Skeletal muscle satellite cell (primary cell): ENCODE measurements around the gene CD83.

Experiments used
- H3K27me3 ChIP-seq: 2 replicates; pipeline ENCODE4 v1.7.0; 2013; ENCODE audit warnings: low read length; ENCODE audit not compliant: control insufficient read depth, insufficient read depth
- H3K36me3 ChIP-seq: 2 replicates; pipeline ENCODE4 v1.7.0; 2013; ENCODE audit warnings: mild to moderate bottlenecking, control low read depth, low read length; ENCODE audit not compliant: insufficient read depth
- H3K4me1 ChIP-seq: 2 replicates; pipeline ENCODE4 v1.7.0; 2013; ENCODE audit warnings: low read length; ENCODE audit not compliant: control insufficient read depth, insufficient read depth
- H3K4me2 ChIP-seq: 2 replicates; pipeline ENCODE4 v1.7.0; 2013; ENCODE audit warnings: mild to moderate bottlenecking, low read length
- H3K4me3 ChIP-seq: 2 replicates; pipeline ENCODE4 v1.7.0; 2013; ENCODE audit warnings: low read length
- H3K9ac ChIP-seq: 2 replicates; pipeline ENCODE4 v1.7.0; 2013; ENCODE audit warnings: mild to moderate bottlenecking, low read depth, low read length, moderate library complexity
- H3K9me3 ChIP-seq: replicated peaks from 2 replicates; pipeline ENCODE4 v1.7.0; 2013; ENCODE audit warnings: mild to moderate bottlenecking, control low read depth, low read length

CD83 gene

DNA sequence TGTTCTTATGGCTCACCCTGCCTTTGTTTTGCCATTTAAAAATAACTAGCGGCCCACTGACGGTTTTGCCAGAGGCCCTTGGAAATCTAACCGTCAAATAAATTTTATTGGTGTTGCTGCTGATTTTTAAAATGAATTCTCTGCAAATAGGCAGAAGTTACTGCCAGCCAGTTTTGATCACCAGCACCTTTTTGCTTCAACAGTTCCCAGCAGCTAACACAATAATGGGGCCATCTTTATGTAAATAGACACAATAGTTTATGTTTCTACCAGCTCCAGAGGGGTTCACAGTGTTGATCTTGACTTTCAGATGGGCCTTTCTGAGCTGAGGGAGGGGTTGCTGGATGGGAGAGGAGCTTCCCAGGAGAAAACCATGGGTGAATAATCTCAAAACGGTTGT is 11.2 kb downstream of the CD83 start:
- Histone ChIP-seq H3K9me3 (no peaks in the 10 kb centered on the region), H3K36me3 (no peaks in the 10 kb centered on the region), H3K4me3 (no peak overlapping the region), H3K4me2 (no peak overlapping the region), H3K9ac (no peak overlapping the region), H3K27me3 (peaks cover 3% of the 10 kb centered on the region), H3K4me1 (no peaks in the 10 kb centered on the region)

GRCh38 chr6:14129575-14129974 is 12.0 kb downstream of the CD83 start:
- Histone ChIP-seq H3K9ac (no peak overlapping the region), H3K4me3 (no peak overlapping the region), H3K4me1 (no peaks in the 10 kb centered on the region), H3K4me2 (no peak overlapping the region), H3K36me3 (no peaks in the 10 kb centered on the region), H3K9me3 (no peaks in the 10 kb centered on the region), H3K27me3 (peaks cover 3% of the 10 kb centered on the region)

- Histone ChIP-seq H3K27me3 (peaks cover 3% of the 10 kb centered on the region), H3K4me1 (no peaks in the 10 kb centered on the region), H3K4me3 (no peak overlapping the region), H3K4me2 (no peak overlapping the region), H3K36me3 (no peaks in the 10 kb centered on the region), H3K9ac (no peak overlapping the region), H3K9me3 (no peaks in the 10 kb centered on the region)
Observed at GRCh38 chr6:14130435-14131075, 13.0 kb downstream of the CD83 start.

DNA sequence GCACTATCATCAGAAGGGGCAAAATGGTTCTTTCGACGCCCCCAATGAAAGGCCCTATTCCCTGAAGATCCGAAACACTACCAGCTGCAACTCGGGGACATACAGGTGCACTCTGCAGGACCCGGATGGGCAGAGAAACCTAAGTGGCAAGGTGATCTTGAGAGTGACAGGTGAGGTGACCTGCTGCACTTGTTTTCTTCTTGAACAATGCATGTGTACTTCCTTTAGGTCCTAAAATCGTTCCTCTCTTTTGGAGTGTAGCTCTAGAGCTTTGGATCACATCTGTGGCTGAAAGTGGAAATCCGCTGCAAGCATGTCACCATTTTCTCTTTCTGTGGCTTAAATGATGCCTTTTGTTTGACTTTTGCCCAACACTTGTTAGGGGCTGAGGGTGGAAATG is 14.0 kb downstream of the CD83 start:
- Histone ChIP-seq H3K9ac (no peak overlapping the region), H3K9me3 (no peaks in the 10 kb centered on the region), H3K4me1 (no peaks in the 10 kb centered on the region), H3K27me3 (peaks cover 3% of the 10 kb centered on the region), H3K4me3 (no peak overlapping the region), H3K36me3 (no peaks in the 10 kb centered on the region), H3K4me2 (no peak overlapping the region)

- Histone ChIP-seq H3K27me3 (peaks cover 3% of the 10 kb centered on the region), H3K36me3 (no peaks in the 10 kb centered on the region), H3K4me2 (no peak overlapping the region), H3K4me1 (no peaks in the 10 kb centered on the region), H3K9ac (no peak overlapping the region), H3K9me3 (no peaks in the 10 kb centered on the region), H3K4me3 (no peak overlapping the region)
Observed at GRCh38 chr6:14132244-14132920, 14.8 kb downstream of the CD83 start.

DNA sequence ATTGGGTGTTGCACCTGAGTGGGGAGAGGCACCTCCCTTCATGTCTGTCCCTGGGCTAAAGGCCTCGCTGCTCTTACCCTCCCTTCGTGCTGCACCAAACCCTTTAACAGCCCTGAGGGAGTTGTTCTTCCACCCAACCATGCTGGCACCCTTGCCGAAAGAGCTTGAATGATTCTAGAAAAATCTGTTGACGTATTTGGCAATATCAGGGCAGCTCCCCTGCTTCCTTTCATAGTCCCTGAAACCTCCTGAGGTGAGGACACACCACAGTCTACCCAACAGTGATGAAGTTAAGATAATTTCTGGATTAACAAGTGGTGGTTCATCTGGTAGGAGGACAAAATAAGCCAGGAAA is 15.3 kb downstream of the CD83 start:
- no peaks in the 10 kb centered on the region for H3K9me3 ChIP-seq
- no peak overlapping the region for H3K9ac ChIP-seq
- H3K4me3 ChIP-seq, result no peak overlapping the region
- H3K4me1 ChIP-seq, result no peaks in the 10 kb centered on the region
- H3K36me3 ChIP-seq, result no peaks in the 10 kb centered on the region
- peaks cover 3% of the 10 kb centered on the region for H3K27me3 ChIP-seq
- H3K4me2 ChIP-seq, result no peak overlapping the region

DNA sequence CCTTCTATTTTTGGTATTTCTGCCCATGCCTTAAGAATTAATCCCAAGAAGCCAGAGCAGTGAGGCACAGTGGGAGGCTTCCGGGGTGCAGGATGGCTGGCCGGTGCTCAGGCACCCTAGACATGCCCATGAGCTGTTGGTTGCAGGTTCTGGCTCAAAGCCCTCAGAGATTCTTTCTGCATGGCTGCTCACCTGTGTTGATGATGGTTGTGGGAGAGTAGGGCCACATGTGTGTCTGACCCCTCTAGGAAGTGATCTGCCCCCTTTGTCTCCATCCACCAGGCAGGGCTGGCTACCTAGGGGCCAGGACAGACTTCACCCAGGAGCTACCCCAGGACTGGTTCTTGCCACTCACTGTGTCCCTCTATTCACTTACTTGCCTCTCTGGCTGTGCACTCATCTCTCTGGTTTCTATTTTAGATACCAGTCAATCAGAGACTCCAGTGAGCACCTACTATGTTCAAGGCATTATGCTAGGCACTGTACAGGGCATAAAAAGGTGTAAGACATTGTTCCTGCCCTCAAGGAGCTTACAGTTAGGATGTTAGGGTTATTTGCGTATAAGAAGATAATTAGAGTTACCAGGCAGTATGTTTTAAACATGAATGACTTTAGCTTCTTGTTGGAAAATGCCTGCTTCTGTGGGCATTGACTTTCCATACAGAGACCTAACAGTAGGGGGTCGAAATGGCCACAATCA is 16.8 kb downstream of the CD83 start:
- H3K4me3 ChIP-seq, result no peak overlapping the region
- H3K4me1 ChIP-seq, result no peaks in the 10 kb centered on the region
- no peak overlapping the region for H3K4me2 ChIP-seq
- no peaks in the 10 kb centered on the region for H3K9me3 ChIP-seq
- H3K27me3 ChIP-seq, result peaks cover 7% of the 10 kb centered on the region
- no peak overlapping the region for H3K9ac ChIP-seq
- no peaks in the 10 kb centered on the region for H3K36me3 ChIP-seq

- Histone ChIP-seq H3K9me3 (no peaks in the 10 kb centered on the region), H3K27me3 (peaks cover 7% of the 10 kb centered on the region), H3K4me1 (no peaks in the 10 kb centered on the region), H3K36me3 (no peaks in the 10 kb centered on the region), H3K4me2 (no peak overlapping the region), H3K4me3 (no peak overlapping the region), H3K9ac (no peak overlapping the region)
Observed at GRCh38 chr6:14135893-14136539, 18.4 kb downstream of the CD83 start.

DNA sequence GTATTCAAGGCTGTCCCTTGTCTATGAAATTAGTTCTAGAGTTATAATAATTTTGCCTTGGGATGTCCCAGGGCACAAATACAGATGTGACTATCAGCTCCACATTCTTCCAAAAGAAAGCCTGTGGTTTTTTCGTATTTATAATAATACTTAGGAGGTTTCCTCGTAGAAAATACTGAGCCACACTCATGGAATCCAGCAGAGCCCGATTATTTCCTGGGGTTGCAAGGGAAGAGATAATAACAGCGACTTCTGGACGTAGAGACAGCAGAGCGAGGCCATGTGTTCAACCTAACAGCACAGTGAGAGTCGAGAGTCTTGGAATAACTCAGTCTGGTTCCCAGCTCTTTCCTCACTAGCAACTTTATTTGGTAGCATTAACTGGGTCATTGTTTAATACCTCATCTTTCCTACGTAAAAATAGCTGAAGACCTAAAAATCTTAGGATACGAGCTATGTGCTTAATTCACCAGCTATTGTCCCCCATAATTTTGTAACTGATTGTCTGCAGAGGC is 21.2 kb downstream of the CD83 start:
- H3K27me3 ChIP-seq, result peaks cover 8% of the 10 kb centered on the region
- H3K4me1 ChIP-seq, result no peaks in the 10 kb centered on the region
- H3K36me3 ChIP-seq, result no peaks in the 10 kb centered on the region
- H3K4me3 ChIP-seq, result no peak overlapping the region
- no peaks in the 10 kb centered on the region for H3K9me3 ChIP-seq
- H3K4me2 ChIP-seq, result no peak overlapping the region
- H3K9ac ChIP-seq, result no peak overlapping the region

DNA sequence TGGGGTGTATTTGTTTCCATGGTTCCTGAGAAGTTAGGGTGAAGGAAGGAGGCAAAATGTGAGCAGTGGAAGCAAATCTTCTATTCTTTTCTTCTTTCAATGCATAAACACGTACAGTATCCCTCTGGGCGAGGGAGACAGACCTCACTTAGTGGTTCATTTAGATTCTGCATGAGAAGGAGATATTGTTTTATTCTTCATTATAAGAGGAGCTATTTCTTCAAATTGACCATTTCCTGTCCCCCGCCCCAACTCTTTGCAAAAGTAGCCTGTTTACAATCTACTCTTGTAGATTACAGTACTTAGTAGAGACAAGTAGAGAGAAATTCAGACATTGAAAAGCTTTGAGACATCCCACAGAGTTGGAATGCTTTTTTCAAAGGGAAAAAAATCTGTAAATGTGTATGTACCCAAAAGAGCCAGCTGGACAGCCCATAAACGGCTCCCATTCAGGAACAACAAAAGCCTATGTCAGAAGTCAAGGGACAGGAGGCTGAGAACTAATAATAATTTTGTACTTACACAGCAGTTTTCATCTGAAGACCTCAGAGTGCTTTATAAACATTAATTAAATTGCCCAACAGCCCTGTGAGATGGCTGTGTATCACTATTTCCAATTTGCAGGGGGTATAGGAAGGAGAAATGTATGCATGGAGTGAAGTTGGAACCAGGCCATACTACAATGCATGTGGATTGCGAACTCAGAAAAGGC is 23.9 kb downstream of the CD83 start:
- H3K4me2 ChIP-seq, result no peak overlapping the region
- no peaks in the 10 kb centered on the region for H3K36me3 ChIP-seq
- H3K4me1 ChIP-seq, result no peaks in the 10 kb centered on the region

GRCh38 chr6:14142063-14142450 is 24.5 kb downstream of the CD83 start:
- Histone ChIP-seq H3K9me3 (no peaks in the 10 kb centered on the region), H3K4me2 (no peak overlapping the region), H3K4me3 (no peak overlapping the region), H3K4me1 (no peaks in the 10 kb centered on the region), H3K27me3 (peaks cover 31% of the 10 kb centered on the region), H3K9ac (no peak overlapping the region), H3K36me3 (no peaks in the 10 kb centered on the region)

More for the DNA sequence above, 23.9 kb downstream of the CD83 start:
- no peak overlapping the region for H3K9ac ChIP-seq
- no peak overlapping the region for H3K4me3 ChIP-seq
- H3K27me3 ChIP-seq, result peaks cover 26% of the 10 kb centered on the region
- H3K9me3 ChIP-seq, result no peaks in the 10 kb centered on the region
